NOMO-1 treated with DMSO at 0.1 percent for 48 hours (cell line): Measurements from ENCODE around the gene HBM.
"Not testable (repeated sequence)": the region's sequence is repeated elsewhere in the genome, so short reads cannot be mapped to it uniquely, and the experiment has no call there.

Experiments
- DNase-seq: peaks from one replicate; lab custom pipeline; 2025; ENCODE audit not compliant: unreplicated experiment; lab: John Stamatoyannopoulos, UW

The HBM gene

GRCh38 chr16:144797-145252 lies 21.0 kb upstream of the HBM start:
- no peak for DNase-seq

GRCh38 chr16:146646-147045 lies 19.1 kb upstream of the HBM start:
- no peak for DNase-seq

GRCh38 chr16:149024-149660 lies 16.6 kb upstream of the HBM start:
- DNase-seq, result no peak

GRCh38 chr16:152141-153128 lies 13.3 kb upstream of the HBM start, which contains the start of gene HBZ:
Gene HBZ (plus strand): TSS chr16:152644. CDS start chr16:152910, 266 bp downstream.
- no peak for DNase-seq

- DNase-seq, result not testable (repeated sequence)
Measured at GRCh38 chr16:153129-153521, 12.7 kb upstream of the HBM start.

- not testable (repeated sequence) for DNase-seq
Measured at GRCh38 chr16:153550-154216, 12.1 kb upstream of the HBM start.

- no peak for DNase-seq
Measured at GRCh38 chr16:154217-155030, 11.4 kb upstream of the HBM start.

- DNase-seq, result no peak
Measured at GRCh38 chr16:155031-155398, 10.8 kb upstream of the HBM start.

- no peak for DNase-seq
Measured at GRCh38 chr16:159136-159849, 6.5 kb upstream of the HBM start.

GRCh38 chr16:160242-160641 lies 5.5 kb upstream of the HBM start:
- DNase-seq, result not testable (repeated sequence)

GRCh38 chr16:160691-161190 lies 5.0 kb upstream of the HBM start:
- DNase-seq, result no peak

- no peak for DNase-seq
Measured at GRCh38 chr16:162271-162991, 3.3 kb upstream of the HBM start.

- not testable (repeated sequence) for DNase-seq
Measured at GRCh38 chr16:163139-163538, 2.6 kb upstream of the HBM start.

GRCh38 chr16:163696-164095 lies 2.1 kb upstream of the HBM start:
- not testable (repeated sequence) for DNase-seq

- not testable (repeated sequence) for DNase-seq
Measured at GRCh38 chr16:164134-164823, 1.5 kb upstream of the HBM start.

- DNase-seq, result no peak
Measured at GRCh38 chr16:164827-165538, 795 bp upstream of the HBM start.

- DNase-seq, result no peak
Measured at GRCh38 chr16:166375-167121, 770 bp downstream of the HBM start.
